Measurements from ENCODE around the gene CASKIN1. TPM values are rescaled to one million over a fixed set of nuclear protein-coding genes. Genes with fewer than 3 reads are reported as not detected.
"Not testable (repeated sequence)": the region's sequence is repeated elsewhere in the genome, so short reads cannot be mapped to it uniquely, and the experiment has no call there.

The CASKIN1 gene
- polyA plus RNA-seq, 3 donors: not detected

GRCh38 chr16:2133797-2134196 is 62.6 kb downstream of the CASKIN1 start:
- H4K20me1 ChIP-seq (ENCODE audit: insufficient read depth, low read length); H3K4me3 Mint-ChIP-seq; H3K79me2 ChIP-seq (ENCODE audit: insufficient read depth, low read length); H3K9me3 Mint-ChIP-seq; H3K9me3 ChIP-seq (replicated peaks in 1 of 2; ENCODE audit: control insufficient read depth in 1 of 2, insufficient read depth in 1 of 2, low read length in 2 of 2); H2AFZ ChIP-seq (ENCODE audit: insufficient read depth, low read depth, low read length, poor library complexity, severe bottlenecking); H3K36me3 ChIP-seq (replicated peaks in 1 of 2; ENCODE audit: control insufficient read depth in 1 of 2, insufficient read depth in 2 of 2, low read length in 2 of 2); H3K27me3 Mint-ChIP-seq (ENCODE audit: low read depth in 3 of 3); H3K36me3 Mint-ChIP-seq; intact Hi-C loops (cut with micrococcal nuclease); DNase-seq; H3K4me2 ChIP-seq (replicated peaks; ENCODE audit: extremely low read depth, low read length, poor library complexity, severe bottlenecking); H3K4me3 ChIP-seq (replicated peaks in 1 of 3; ENCODE audit: low read depth in 2 of 3, low read length in 3 of 3); H3K27me3 ChIP-seq (ENCODE audit: control insufficient read depth in 2 of 2, insufficient read depth in 2 of 2, low read length in 2 of 2); H3K27ac ChIP-seq (ENCODE audit: low read depth in 1 of 2, low read length in 2 of 2); H3K9ac ChIP-seq (ENCODE audit: insufficient read depth, low read length, poor library complexity, severe bottlenecking): not testable (repeated sequence)
- 87% methylated on average over 3 of the region's 12 CpGs for WGBS (ENCODE audit: insufficient coverage)
- Mint-ChIP-seq H3K27ac (peak overlapping the region in 1 of 7 donors; percentile 36), H3K4me1 (peaks cover 20% of the 10 kb centered on the region)
- peaks cover 13 to 15% of the 10 kb centered on the region in 2 donors for H3K4me1 ChIP-seq (ENCODE audit: control insufficient read depth in 1 of 2, insufficient read depth in 2 of 2, low read length in 2 of 2)

GRCh38 chr16:2129890-2130447 is 66.4 kb downstream of the CASKIN1 start:
- H3K27ac ChIP-seq (ENCODE audit: low read depth in 1 of 2, low read length in 2 of 2); H3K79me2 ChIP-seq (ENCODE audit: insufficient read depth, low read length); H3K36me3 ChIP-seq (replicated peaks in 1 of 2; ENCODE audit: control insufficient read depth in 1 of 2, insufficient read depth in 2 of 2, low read length in 2 of 2); H3K9me3 ChIP-seq (replicated peaks in 1 of 2; ENCODE audit: control insufficient read depth in 1 of 2, insufficient read depth in 1 of 2, low read length in 2 of 2); H3K9ac ChIP-seq (ENCODE audit: insufficient read depth, low read length, poor library complexity, severe bottlenecking); H2AFZ ChIP-seq (ENCODE audit: insufficient read depth, low read depth, low read length, poor library complexity, severe bottlenecking); H3K4me2 ChIP-seq (replicated peaks; ENCODE audit: extremely low read depth, low read length, poor library complexity, severe bottlenecking); H3K9me3 Mint-ChIP-seq; H3K36me3 Mint-ChIP-seq; intact Hi-C loops (cut with micrococcal nuclease); DNase-seq; H3K27ac Mint-ChIP-seq; H3K4me3 Mint-ChIP-seq; H3K27me3 ChIP-seq (ENCODE audit: control insufficient read depth in 2 of 2, insufficient read depth in 2 of 2, low read length in 2 of 2); H3K4me3 ChIP-seq (replicated peaks in 1 of 3; ENCODE audit: low read depth in 2 of 3, low read length in 3 of 3); H3K27me3 Mint-ChIP-seq (ENCODE audit: low read depth in 3 of 3): not testable (repeated sequence)
- Histone ChIP-seq H3K4me1 (ENCODE audit: control insufficient read depth in 1 of 2, insufficient read depth in 2 of 2, low read length in 2 of 2) (peaks cover 23 to 28% of the 10 kb centered on the region in 2 donors), H4K20me1 (ENCODE audit: insufficient read depth, low read length) (peaks cover 26% of the 10 kb centered on the region)
- H3K4me1 Mint-ChIP-seq: peaks cover 37% of the 10 kb centered on the region
- WGBS (ENCODE audit: insufficient coverage): 87% methylated on average over 14 of the region's 22 CpGs

GRCh38 chr16:2129251-2129650 is 67.2 kb downstream of the CASKIN1 start:
- H3K27ac Mint-ChIP-seq; DNase-seq; H3K27me3 ChIP-seq (ENCODE audit: control insufficient read depth in 2 of 2, insufficient read depth in 2 of 2, low read length in 2 of 2); H2AFZ ChIP-seq (ENCODE audit: insufficient read depth, low read depth, low read length, poor library complexity, severe bottlenecking); H3K36me3 Mint-ChIP-seq; H3K27ac ChIP-seq (ENCODE audit: low read depth in 1 of 2, low read length in 2 of 2); H3K4me3 ChIP-seq (replicated peaks in 1 of 3; ENCODE audit: low read depth in 2 of 3, low read length in 3 of 3); H3K79me2 ChIP-seq (ENCODE audit: insufficient read depth, low read length); H3K9ac ChIP-seq (ENCODE audit: insufficient read depth, low read length, poor library complexity, severe bottlenecking); H3K9me3 ChIP-seq (replicated peaks in 1 of 2; ENCODE audit: control insufficient read depth in 1 of 2, insufficient read depth in 1 of 2, low read length in 2 of 2); H3K9me3 Mint-ChIP-seq; H3K36me3 ChIP-seq (replicated peaks in 1 of 2; ENCODE audit: control insufficient read depth in 1 of 2, insufficient read depth in 2 of 2, low read length in 2 of 2); H3K4me3 Mint-ChIP-seq; H3K4me2 ChIP-seq (replicated peaks; ENCODE audit: extremely low read depth, low read length, poor library complexity, severe bottlenecking); intact Hi-C loops (cut with micrococcal nuclease): not testable (repeated sequence)
- peaks cover 4 to 16% (median 6%) of the 10 kb centered on the region in 3 donors for H3K27me3 Mint-ChIP-seq (ENCODE audit: low read depth in 3 of 3)
- peaks cover 35% of the 10 kb centered on the region for H3K4me1 Mint-ChIP-seq
- H4K20me1 ChIP-seq (ENCODE audit: insufficient read depth, low read length): peaks cover 33% of the 10 kb centered on the region
- no CpG with 5 or more reads among the region's 11 CpGs for WGBS (ENCODE audit: insufficient coverage)
- peaks cover 30 to 32% of the 10 kb centered on the region in 2 donors for H3K4me1 ChIP-seq (ENCODE audit: control insufficient read depth in 1 of 2, insufficient read depth in 2 of 2, low read length in 2 of 2)

- H3K4me3 Mint-ChIP-seq; H3K36me3 Mint-ChIP-seq; H3K27ac ChIP-seq (ENCODE audit: low read depth in 1 of 2, low read length in 2 of 2); H3K9me3 Mint-ChIP-seq; DNase-seq; H3K79me2 ChIP-seq (ENCODE audit: insufficient read depth, low read length); H2AFZ ChIP-seq (ENCODE audit: insufficient read depth, low read depth, low read length, poor library complexity, severe bottlenecking); H3K27me3 ChIP-seq (ENCODE audit: control insufficient read depth in 2 of 2, insufficient read depth in 2 of 2, low read length in 2 of 2); H3K9ac ChIP-seq (ENCODE audit: insufficient read depth, low read length, poor library complexity, severe bottlenecking); H3K4me3 ChIP-seq (replicated peaks in 1 of 3; ENCODE audit: low read depth in 2 of 3, low read length in 3 of 3); H3K4me2 ChIP-seq (replicated peaks; ENCODE audit: extremely low read depth, low read length, poor library complexity, severe bottlenecking); H3K9me3 ChIP-seq (replicated peaks in 1 of 2; ENCODE audit: control insufficient read depth in 1 of 2, insufficient read depth in 1 of 2, low read length in 2 of 2); intact Hi-C loops (cut with micrococcal nuclease); H3K36me3 ChIP-seq (replicated peaks in 1 of 2; ENCODE audit: control insufficient read depth in 1 of 2, insufficient read depth in 2 of 2, low read length in 2 of 2): not testable (repeated sequence)
- Histone ChIP-seq H3K4me1 (ENCODE audit: control insufficient read depth in 1 of 2, insufficient read depth in 2 of 2, low read length in 2 of 2) (peaks cover 26 to 27% of the 10 kb centered on the region in 2 donors), H4K20me1 (ENCODE audit: insufficient read depth, low read length) (peaks cover 38% of the 10 kb centered on the region)
- H3K4me1 Mint-ChIP-seq: peaks cover 30% of the 10 kb centered on the region
- H3K27me3 Mint-ChIP-seq (ENCODE audit: low read depth in 3 of 3): peaks cover 4 to 17% (median 6%) of the 10 kb centered on the region in 3 donors
- no CpG with 5 or more reads among the region's 3 CpGs for WGBS (ENCODE audit: insufficient coverage)
- H3K27ac Mint-ChIP-seq: peak overlapping the region in 1 of 7 donors; percentile 25
These were observed 68.7 kb downstream of the CASKIN1 start for GRCh38 chr16:2127630-2128280.

All from CD14-positive monocyte (primary cell).